ENCODE data around the gene HACD3.

DNA sequence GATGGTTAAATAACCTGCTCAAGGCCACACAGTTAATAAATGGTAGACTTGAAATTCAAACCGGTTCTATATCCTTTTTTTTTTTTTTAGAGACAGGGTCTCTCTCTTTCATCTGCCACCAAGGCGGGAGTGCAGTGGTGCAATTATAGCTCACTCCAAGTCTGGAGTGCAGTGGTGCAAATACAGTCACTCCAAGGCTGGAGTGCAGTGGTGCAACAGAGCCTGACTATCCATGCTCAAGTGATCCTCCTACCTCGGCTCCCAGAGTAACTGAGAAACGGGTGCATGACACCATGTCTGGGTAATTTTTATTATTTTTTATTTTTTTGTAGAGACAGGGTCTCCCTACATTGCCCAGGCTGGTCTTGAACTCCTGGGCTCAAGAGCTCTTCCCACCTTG, 36.2 kb upstream of the HACD3 start:
- TF ChIP-seq, protein P1, sequence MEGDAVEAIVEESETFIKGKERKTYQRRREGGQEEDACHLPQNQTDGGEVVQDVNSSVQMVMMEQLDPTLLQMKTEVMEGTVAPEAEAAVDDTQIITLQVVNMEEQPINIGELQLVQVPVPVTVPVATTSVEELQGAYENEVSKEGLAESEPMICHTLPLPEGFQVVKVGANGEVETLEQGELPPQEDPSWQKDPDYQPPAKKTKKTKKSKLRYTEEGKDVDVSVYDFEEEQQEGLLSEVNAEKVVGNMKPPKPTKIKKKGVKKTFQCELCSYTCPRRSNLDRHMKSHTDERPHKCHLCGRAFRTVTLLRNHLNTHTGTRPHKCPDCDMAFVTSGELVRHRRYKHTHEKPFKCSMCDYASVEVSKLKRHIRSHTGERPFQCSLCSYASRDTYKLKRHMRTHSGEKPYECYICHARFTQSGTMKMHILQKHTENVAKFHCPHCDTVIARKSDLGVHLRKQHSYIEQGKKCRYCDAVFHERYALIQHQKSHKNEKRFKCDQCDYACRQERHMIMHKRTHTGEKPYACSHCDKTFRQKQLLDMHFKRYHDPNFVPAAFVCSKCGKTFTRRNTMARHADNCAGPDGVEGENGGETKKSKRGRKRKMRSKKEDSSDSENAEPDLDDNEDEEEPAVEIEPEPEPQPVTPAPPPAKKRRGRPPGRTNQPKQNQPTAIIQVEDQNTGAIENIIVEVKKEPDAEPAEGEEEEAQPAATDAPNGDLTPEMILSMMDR (IDR thresholded peaks at IDR 0.05), result no peak
- no peak for TF ChIP-seq EZH2 (IDR thresholded peaks at IDR 0.05; ENCODE audit: borderline replicate concordance, insufficient read depth, low read depth, low read length, poor library complexity, severe bottlenecking)

All from B cell (primary cell).